HG03575 (cell line): ENCODE measurements around the gene SPG7.
"Not testable (repeated sequence)": the region's sequence is repeated elsewhere in the genome, so short reads cannot be mapped to it uniquely, and the experiment has no call there.

ENCODE experiments used
- ATAC-seq: cut with Tn5 transposase; IDR thresholded peaks from one replicate; pipeline ENCODE4 v1.9.1; 2021; ENCODE audit not compliant: unreplicated experiment, insufficient number of reproducible peaks, low FRiP score; ENCODE audit errors: extremely low read depth

SPG7 gene

DNA sequence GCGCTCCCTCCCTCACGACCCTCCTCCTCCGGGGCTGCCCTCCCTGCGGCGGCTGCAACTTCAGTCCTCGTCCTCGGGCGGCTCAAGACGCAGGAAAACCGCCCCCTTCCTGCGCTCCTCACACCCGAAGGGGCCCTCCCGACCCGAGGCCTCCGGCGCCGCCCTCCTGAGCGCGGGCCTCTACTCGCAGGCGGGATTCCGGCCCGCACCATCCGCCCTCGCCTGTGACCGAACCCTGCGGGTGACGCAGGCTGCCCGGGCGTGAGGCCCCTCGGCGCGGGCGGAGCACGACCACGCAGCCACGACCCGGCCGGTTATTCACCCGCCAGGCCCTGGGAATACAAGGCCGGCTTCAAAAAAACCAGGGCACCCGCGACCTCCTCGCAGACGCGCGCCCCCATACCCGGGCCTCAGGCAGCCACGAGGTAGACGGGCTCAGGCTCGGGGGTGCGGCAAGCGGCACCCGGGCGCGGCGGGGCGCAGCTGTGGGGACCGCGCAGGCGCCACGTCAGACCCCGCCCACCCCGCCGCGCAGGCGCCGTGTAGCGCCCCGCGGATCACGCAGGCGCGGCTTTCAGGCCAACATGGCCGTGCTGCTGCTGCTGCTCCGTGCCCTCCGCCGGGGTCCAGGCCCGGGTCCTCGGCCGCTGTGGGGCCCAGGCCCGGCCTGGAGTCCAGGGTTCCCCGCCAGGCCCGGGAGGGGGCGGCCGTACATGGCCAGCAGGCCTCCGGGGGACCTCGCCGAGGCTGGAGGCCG, at the start of gene SPG7:
Gene SPG7, plus strand, starts transcription at position 570 of the 757 bp plus-strand sequence. Its CDS starts 15 bp downstream, at position 585.
- no peak for ATAC-seq

DNA sequence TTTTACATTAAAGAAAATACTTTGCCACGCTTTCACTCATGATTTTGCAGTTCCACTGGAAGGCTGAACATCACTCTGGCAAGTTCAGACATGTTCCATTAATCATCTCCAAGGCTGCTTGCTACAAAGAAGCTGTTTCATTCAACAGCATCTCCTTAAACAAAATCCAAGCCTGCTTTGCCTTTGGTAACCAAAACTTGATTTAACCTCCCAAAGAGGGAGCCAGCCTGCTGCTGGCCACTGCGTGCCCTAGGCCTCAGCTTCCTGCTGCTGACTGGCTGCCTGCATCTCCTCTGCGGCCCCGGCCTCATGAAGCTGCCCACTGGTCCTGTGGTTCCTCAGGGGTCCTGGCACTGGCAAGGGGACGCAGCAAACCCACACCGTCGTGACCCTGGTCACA, 49.7 kb upstream of the SPG7 start:
- no peak for ATAC-seq

DNA sequence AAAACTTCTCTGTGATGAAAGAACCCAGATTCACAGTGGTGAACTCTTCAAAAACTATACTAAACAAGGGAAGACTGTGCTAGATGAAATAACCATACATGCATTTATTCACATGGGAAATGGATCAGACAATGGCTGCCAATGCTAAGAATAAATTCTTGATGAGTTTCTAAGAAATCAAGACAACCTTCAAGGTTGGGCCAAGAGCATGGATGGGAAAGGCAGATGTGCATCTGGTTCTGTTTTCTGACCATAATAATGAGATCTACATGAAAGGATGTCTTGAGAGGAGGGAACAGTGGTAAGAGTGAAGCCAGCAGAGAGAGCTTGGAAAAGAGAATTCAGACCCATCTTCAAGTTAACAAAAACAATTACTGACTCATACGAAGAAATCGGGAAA, 49.2 kb upstream of the SPG7 start:
- ATAC-seq: no peak

DNA sequence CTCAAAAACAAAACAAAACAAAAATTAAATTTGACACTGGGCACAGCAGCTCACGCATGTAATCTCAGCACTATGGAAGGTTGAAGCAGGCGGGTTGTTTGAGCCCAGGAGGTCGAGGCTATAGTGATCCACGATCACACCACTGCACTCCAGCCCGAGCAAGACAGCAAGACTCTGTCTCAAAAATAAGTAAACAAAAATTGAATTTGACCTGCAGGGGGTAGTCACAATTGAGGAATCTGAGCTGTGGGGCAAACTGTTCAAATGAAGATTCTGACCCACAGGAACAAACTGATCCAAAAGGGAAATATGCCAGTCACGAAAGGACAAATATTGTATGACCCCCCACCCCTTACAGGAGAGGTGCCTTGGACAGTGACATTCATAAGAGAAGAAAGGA, 47.6 kb upstream of the SPG7 start:
- no peak for ATAC-seq

DNA sequence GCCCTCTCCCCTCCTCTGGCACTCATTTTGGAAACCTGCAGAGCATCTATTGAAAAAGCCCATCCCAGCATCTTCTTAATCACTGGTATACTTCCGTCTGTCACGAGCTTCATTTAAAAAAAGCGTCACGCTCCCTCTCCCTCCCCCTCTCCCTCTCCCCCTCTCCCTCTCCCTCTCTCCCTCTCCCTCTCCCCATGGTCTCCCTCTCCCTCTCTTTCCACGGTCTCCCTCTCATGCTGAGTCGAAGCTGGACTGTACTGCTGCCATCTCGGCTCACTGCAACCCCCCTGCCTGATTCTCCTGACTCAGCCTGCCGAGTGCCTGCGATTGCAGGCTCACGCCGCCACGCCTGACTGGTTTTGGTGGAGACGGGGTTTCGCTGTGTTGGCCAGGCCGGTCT, 46.3 kb upstream of the SPG7 start:
- not testable (repeated sequence) for ATAC-seq

DNA sequence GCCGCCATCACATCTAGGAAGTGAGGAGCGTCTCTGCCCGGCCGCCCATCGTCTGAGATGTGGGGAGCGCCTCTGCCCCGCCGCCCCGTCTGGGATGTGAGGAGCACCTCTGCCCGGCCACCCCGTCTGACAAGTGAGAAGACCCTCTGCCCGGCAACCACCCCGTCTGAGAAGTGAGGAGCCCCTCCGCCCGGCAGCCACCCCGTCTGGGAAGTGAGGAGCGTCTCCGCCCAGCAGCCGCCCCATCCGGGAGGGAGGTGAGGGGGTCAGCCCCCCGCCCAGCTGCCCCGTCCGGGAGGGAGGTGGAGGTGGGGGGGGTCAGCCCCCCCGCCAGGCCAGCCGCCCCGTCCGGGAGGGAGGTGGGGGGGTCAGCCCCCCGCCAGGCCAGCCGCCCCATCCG, 45.6 kb upstream of the SPG7 start:
- not testable (repeated sequence) for ATAC-seq

DNA sequence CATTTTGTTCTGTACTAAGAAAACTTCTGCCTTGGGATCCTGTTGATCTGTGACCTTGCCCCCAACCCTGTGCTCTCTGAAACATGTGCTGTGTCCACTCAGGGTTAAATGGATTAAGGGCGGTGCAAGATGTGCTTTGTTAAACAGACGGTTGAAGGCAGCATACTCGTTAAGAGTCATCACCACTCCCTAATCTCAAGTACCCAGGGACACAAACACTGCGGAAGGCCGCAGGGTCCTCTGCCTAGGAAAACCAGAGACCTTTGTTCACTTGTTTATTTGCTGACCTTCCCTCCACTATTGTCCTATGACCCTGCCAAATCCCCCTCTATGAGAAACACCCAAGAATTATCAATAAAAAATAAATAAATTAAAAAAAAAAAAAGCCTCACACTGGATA, 44.9 kb upstream of the SPG7 start:
- ATAC-seq: not testable (repeated sequence)

DNA sequence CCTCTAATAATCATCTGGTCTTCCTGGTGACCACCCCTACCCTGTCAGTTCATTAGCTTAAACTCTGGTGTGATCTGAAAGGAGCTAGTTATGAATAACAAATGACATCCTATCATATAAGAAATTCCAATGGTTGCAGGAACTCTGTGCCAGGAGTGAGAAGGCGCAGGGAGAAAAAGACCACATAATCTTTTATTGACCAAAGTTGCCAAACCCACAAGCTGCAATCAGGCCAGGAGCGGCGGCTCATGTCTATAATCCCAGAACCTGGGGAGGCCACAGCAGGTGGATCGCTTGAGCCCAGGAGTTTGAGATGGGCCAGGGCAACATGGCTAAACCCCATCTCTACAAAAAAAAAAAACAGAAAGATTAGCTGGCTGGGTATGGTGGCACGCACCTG, 41.3 kb upstream of the SPG7 start:
- no peak for ATAC-seq

DNA sequence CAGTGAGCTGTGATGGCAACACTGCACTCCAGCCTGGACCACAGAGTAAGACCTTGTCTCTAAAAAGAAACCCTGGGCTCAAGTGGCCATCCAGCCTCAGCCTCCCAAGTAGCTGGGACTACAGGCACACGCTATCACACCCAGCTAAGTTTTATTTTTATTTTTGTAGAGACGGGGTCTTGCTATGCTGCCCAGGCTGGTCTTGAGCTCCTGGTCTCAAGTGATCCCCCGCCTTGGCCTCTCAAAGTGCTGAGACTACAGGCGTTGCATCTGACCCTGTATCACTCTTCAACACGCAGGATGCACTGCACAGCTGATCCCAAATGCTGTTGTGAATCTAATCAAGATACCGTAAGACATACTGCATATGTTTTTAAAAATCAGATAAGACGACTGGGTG, 40.8 kb upstream of the SPG7 start:
- ATAC-seq: no peak

DNA sequence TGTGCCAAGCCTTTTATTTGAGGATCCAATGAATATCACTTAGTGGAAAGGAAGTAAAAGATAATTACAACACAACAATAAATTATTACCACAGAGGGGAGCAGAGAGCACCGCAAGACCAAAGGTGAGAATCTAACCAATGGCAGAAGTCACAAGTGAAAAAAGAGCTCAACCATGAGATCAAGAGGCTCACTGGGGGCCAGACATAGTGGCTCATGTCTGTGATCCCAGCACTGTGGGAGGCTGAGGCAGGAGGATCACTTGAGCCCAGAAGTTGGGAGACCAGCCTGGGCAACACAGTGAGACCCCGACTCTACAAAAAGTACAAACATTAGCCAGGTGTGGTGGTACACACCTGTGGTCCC, 35.5 kb upstream of the SPG7 start:
- ATAC-seq: no peak

DNA sequence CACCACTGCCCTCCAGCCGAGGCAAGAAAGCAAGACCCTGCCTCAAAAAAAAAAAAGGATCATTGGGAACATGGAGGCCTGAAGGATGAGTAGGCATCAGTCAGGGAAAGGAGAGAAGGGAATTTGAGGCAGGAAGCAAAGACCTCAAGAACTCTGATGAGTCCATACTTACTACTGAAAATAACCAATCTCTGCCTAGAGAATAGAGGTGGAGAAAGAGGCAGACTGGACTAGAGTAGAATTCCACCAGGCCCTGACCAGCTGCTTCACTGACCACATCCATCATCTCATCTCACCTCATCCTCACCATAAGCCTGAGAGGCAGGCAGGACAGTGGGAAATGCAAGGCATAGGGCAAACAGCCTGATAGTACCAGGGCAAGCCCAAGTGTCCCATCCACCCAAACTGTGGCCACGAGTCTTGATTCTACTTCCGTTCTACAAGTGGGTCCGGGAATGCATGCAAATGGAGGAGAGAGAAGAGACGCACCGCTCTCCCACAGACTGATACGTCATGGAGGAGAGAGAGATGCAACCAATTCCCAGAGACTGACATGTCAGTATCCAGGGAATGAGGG, 35.0 kb upstream of the SPG7 start:
- ATAC-seq: no peak

DNA sequence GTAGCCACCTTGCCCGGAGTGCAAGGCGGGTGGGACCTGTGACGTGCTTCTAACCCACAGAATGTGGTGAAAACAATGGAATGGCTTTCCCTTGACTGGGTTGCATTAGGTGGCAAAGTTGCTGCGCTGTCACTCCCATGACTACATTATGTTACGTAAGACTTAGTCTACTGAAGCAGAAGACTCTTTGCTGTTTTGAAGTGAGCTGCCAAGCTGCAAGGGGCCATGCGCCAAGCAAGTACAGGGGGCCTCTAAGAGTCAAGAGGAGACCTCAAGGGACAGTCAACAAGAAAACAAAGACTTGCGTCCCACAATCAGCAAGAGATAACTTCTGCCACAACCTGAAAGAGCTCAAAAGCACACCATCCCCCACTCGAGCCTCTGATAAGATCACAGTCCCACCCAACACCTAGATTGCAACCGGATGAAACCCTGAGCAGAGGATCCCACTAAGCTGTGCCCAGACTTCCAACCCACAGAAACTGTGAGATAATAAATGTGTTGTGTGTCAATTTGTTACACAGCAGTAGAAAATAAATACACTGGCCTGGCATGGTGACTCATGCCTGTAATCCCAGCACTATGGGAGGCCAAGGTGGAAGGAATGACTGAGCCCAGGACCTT, 34.3 kb upstream of the SPG7 start:
- no peak for ATAC-seq

DNA sequence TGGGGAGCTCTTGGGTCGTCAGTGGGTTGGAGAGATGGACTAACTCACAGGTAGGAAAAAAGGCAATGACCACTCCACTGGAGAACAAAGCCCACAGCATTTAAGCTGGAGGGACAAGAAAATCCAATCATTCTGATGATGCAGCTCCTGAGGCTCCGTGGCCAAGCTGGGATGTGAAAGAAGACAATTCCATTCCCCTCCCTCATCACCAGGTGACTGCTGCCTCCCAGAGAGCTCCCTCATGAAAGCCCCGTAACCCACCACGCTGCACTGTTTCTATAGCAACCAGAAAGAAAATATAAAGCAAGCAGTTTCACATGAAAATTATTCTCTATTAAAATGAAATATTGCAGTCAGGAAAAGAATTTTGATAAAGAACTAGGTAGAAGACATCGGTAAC, 33.1 kb upstream of the SPG7 start:
- ATAC-seq: no peak

DNA sequence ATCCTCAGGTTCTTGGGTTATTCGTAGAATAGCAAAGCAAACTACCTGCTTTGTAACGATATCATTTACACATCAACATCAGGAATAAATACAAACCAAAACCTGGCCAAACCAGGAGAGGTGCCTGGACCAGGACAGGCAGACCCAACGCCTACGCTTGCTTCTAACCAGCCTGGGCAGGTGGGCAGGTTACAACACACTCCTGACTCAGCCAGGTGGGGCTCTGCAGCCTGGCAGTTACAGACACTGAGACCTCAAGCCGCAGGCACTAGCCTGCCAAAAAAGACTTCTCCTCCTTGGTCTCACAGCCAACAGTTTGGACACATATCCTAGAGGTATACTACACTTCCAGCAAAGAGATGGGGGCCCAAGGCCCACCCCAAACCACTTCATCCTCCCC, 31.8 kb upstream of the SPG7 start:
- ATAC-seq: no peak

GRCh38 chr16:89476811-89477261, 31.4 kb upstream of the SPG7 start:
- ATAC-seq: no peak

- ATAC-seq: no peak
Observed at GRCh38 chr16:89478576-89479221, 29.5 kb upstream of the SPG7 start.

- ATAC-seq: no peak
Observed at GRCh38 chr16:89481356-89481955, 26.7 kb upstream of the SPG7 start.

- no peak for ATAC-seq
Observed at GRCh38 chr16:89482150-89482816, 25.9 kb upstream of the SPG7 start.

- ATAC-seq: no peak
Observed at GRCh38 chr16:89482817-89483205, 25.4 kb upstream of the SPG7 start.
